ENCODE results near the gene PVALEF.

PVALEF gene

GRCh38 chr17:81163051-81163695, 2.1 kb upstream of the PVALEF start:
- DNase-seq (ENCODE audit: low read depth in 1 of 2, low spot score in 1 of 2), result no peak
- H3K27ac ChIP-seq (replicated peaks), result no peak overlapping the region
- H3K27me3 ChIP-seq (ENCODE audit: insufficient read depth, poor library complexity, severe bottlenecking), result peaks cover 23% of the 10 kb centered on the region
- H3K4me3 ChIP-seq (replicated peaks; ENCODE audit: insufficient read depth, low read length), result no peak overlapping the region
- TF ChIP-seq POLR2AphosphoS5 (IDR thresholded peaks at IDR 0.05; ENCODE audit: low read depth), result no peak
- no peak for TF ChIP-seq CTCF (IDR thresholded peaks at IDR 0.05; ENCODE audit: insufficient read depth, low read length)
- TF ChIP-seq REST (IDR thresholded peaks at IDR 0.05; ENCODE audit: insufficient replicate concordance, low read depth), result no peak
- TF ChIP-seq SPI1 (IDR thresholded peaks at IDR 0.05; ENCODE audit: borderline replicate concordance, low read depth), result no peak
- TF ChIP-seq GABPA (IDR thresholded peaks at IDR 0.05; ENCODE audit: low read depth), result no peak

- no peak for DNase-seq (ENCODE audit: low read depth in 1 of 2, low spot score in 1 of 2)
- TF ChIP-seq POLR2AphosphoS5 (IDR thresholded peaks at IDR 0.05; ENCODE audit: low read depth) (no peak), GABPA (IDR thresholded peaks at IDR 0.05; ENCODE audit: low read depth) (no peak), SPI1 (IDR thresholded peaks at IDR 0.05; ENCODE audit: borderline replicate concordance, low read depth) (no peak), CTCF (IDR thresholded peaks at IDR 0.05; ENCODE audit: insufficient read depth, low read length) (no peak)
- Histone ChIP-seq H3K4me3 (replicated peaks; ENCODE audit: insufficient read depth, low read length) (no peak overlapping the region), H3K27me3 (ENCODE audit: insufficient read depth, poor library complexity, severe bottlenecking) (peaks cover 28% of the 10 kb centered on the region), H3K27ac (replicated peaks) (no peak overlapping the region)
These were observed 1.5 kb upstream of the PVALEF start for GRCh38 chr17:81163703-81164370.

- no peak for TF ChIP-seq GABPA (IDR thresholded peaks at IDR 0.05; ENCODE audit: low read depth)
- no peak for TF ChIP-seq POLR2AphosphoS5 (IDR thresholded peaks at IDR 0.05; ENCODE audit: low read depth)
- TF ChIP-seq SPI1 (IDR thresholded peaks at IDR 0.05; ENCODE audit: borderline replicate concordance, low read depth), result no peak
- no peak for TF ChIP-seq REST (IDR thresholded peaks at IDR 0.05; ENCODE audit: insufficient replicate concordance, low read depth)
- no peak for TF ChIP-seq CTCF (IDR thresholded peaks at IDR 0.05; ENCODE audit: insufficient read depth, low read length)
- no peak overlapping the region for H3K27ac ChIP-seq (replicated peaks)
- DNase-seq (ENCODE audit: low read depth in 1 of 2, low spot score in 1 of 2), result no peak
- H3K27me3 ChIP-seq (ENCODE audit: insufficient read depth, poor library complexity, severe bottlenecking), result peaks cover 30% of the 10 kb centered on the region
- H3K4me3 ChIP-seq (replicated peaks; ENCODE audit: insufficient read depth, low read length), result no peak overlapping the region
These were observed 699 bp upstream of the PVALEF start for GRCh38 chr17:81164371-81165245.
